Inflammatory macrophage (primary cell): ENCODE data around the gene RMI2.

ENCODE experiments used
- DNase-seq, 2 donors: peaks; one replicate each; pipeline ENCODE4 v3.0.0-alpha.2; 2020 to 2022

The RMI2 gene

GRCh38 chr16:11386054-11386680, 40.9 kb downstream of the RMI2 start:
- DNase-seq: no peak

GRCh38 chr16:11386791-11387546, 41.7 kb downstream of the RMI2 start:
- DNase-seq: peak; percentile 11 to 29

DNA sequence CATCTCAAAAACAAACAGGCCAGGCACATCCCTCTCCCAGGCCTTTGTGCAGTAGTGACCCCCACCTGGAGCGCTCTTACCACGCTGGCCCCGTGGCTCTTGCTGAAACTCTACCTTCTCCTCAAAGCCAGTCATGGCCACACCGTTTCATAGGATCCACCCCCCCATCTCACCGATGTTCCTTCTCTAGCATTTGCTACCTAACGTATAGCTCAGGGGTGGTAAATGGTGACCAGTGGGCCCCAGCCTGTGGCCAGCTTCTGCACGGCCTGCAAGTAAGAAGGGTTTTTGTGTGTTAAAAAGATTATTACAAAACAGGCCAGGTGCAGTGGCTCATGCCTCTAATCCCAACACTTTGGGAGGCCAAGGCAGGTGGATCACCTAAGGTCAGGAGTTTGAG, 43.8 kb downstream of the RMI2 start:
- no peak for DNase-seq

- peak in 1 of 2 donors; percentile 7 for DNase-seq
Measured at GRCh38 chr16:11389631-11390565, 44.6 kb downstream of the RMI2 start.

GRCh38 chr16:11390573-11391495, 45.6 kb downstream of the RMI2 start:
- no peak for DNase-seq

- DNase-seq: no peak
Measured at GRCh38 chr16:11391576-11391975, 46.3 kb downstream of the RMI2 start.

- no peak for DNase-seq
Measured at GRCh38 chr16:11392041-11392581, 46.9 kb downstream of the RMI2 start.

GRCh38 chr16:11393366-11393765, 48.1 kb downstream of the RMI2 start:
- no peak for DNase-seq

- no peak for DNase-seq
Measured at GRCh38 chr16:11393861-11394592, 48.8 kb downstream of the RMI2 start.

DNA sequence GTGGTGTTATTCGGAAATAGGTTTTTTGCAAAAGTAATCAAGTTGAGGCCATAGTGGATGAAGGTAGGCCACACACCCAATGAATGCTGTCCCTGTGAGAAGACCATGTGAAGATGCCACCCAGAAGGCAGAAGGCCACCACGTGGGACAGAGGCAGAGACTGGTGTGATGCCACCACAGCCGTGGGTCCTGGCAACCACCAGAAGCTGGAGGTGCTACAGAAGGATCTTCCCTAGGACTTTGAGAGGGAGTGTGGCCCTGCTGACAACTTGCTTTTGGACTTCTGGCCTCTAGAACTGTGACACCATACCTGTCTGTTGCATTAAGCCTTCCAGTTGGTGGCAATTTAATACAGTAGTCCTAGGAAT, 49.3 kb downstream of the RMI2 start:
- DNase-seq: no peak

DNA sequence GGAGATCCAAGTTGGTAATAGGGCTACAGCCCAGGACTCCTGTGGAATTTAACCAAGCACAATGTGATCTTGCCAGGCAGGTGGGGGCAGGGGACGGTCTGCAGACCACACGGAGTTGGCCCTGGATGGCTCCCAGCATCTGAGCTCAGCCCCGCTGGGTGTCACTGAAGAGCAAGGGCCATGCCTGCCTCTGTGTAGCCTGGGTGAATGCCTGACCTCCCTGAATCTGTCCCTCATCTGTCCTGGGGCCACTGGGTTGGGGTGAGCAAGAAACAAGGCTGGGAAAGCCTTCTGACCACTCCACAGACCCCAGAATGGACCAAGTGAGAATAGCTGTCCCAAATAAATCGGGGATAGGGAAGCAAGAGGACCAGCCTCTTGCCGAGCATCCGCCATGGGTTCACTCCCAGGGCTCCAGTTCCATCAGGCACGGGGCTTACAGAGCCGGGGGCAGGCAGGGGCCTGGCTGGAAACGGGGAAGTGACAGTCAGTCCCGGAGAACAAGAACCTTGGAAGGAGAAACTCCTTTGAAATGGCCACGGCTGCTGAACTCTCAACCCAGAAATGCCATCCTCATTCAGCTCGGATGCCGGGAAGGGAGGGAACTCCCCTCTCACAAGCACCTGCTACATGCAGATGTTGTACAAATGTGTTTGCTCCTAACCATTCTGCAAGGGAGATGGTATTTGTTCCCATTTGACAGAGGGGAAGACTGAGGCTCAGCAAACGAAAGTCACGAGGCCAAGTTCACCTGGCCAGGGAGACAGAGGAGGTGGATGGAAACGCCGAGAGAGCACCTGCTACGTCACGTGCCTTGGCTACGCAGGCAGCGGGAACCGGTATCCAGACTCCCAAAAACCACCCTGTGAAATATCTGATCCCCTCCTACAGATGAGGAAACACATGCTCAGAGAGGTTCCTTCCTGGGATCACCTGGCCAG, 50.0 kb downstream of the RMI2 start:
- DNase-seq: no peak

- no peak for DNase-seq
Measured at GRCh38 chr16:11395949-11396240, 50.6 kb downstream of the RMI2 start.

- peak; percentile 55 to 60 for DNase-seq
Measured at GRCh38 chr16:11396241-11397048, 51.2 kb downstream of the RMI2 start.

- DNase-seq: no peak
Measured at GRCh38 chr16:11398136-11398535, 52.9 kb downstream of the RMI2 start.

DNA sequence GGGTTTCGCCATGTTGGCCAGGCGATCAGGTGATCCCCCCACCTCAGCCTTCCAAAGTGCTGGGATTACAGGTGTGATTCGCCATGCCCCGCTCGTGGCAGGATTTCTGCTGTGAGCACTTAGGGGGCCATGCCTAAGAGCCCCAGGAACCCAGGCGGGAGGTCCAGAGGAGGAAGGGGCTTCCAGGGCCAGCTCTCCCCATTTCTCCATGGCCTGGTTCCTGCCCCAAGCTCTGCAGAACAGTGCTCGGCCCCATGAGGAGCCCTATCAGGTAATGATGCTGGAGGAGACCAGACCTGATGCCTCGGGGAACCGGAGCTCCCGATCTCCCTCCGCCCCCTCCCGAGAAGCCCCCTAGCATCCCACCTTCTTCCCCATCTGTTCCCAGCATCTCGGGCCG, 53.6 kb downstream of the RMI2 start:
- no peak for DNase-seq

DNA sequence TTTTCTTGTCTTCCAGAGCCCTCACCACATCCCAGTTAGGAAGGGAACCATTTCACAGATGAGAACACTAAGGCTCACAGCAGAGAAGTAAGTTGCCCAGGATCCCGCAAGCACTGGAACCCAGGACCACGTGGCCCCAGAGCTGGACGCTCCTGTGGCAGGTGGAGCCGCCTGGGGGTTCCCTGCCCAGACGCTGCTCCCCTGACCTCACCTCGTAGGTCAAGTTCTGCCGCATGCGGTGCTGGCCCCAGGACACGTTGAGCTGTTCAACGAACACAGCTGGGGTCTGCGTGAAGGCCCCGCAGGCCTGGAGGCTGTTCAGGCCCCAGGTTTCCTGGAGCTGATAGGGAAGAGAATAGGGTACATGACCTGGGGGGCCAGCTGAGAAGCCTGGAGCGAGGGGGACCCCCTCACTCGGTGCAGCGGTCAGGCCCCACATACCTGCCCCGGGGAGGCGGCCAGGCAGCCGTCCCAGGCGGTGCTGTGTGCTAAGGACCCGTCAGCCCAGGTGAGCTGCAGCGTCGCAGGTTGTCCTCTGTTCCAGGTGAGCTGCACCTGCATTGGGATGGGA, 54.1 kb downstream of the RMI2 start:
- DNase-seq: no peak

- DNase-seq: no peak
Measured at GRCh38 chr16:11400076-11400475, 54.8 kb downstream of the RMI2 start.
